ENCODE results near the gene PPP1R18.

The PPP1R18 gene

GRCh38 chr6:30711758-30712380, 25.4 kb upstream of the PPP1R18 start:
- POLR2A ChIA-PET = interaction anchor here (1.1 kb wide), 1 partner anchor 8 kb away, joined by 5 read pairs; no protein-coding TSS in a partner anchor
- WGBS (ENCODE audit: insufficient coverage) = 100% methylated on average over 1 of the region's 1 CpG
- Histone ChIP-seq H3K27ac (ENCODE audit: insufficient read depth in 1 of 2, low read depth in 1 of 2, low read length in 2 of 2, poor library complexity in 1 of 2, severe bottlenecking in 2 of 2) (no peak overlapping the region), H3K27me3 (replicated peaks in 2 of 5; ENCODE audit: control insufficient read depth in 4 of 5, insufficient read depth in 5 of 5, low read length in 4 of 5) (no peaks in the 10 kb centered on the region), H3K36me3 (ENCODE audit: control insufficient read depth in 4 of 4, insufficient read depth in 4 of 4, low read length in 3 of 4) (peaks cover 14 to 61% (median 50%) of the 10 kb centered on the region in 4 experiments), H3K4me1 (ENCODE audit: control extremely low read depth in 1 of 4, control insufficient read depth in 4 of 4, insufficient read depth in 4 of 4, low read length in 3 of 4) (peaks cover 4 to 25% (median 7%) of the 10 kb centered on the region in 4 experiments), H3K9me3 (ENCODE audit: control extremely low read depth in 1 of 5, control insufficient read depth in 4 of 5, insufficient read depth in 2 of 5, low read depth in 1 of 5, low read length in 4 of 5) (no peaks in the 10 kb centered on the region), H3K4me3 (ENCODE audit: control insufficient read depth in 1 of 7, extremely low read depth in 1 of 7, insufficient read depth in 4 of 7, low read depth in 2 of 7, low read length in 6 of 7) (no peak overlapping the region)
- CTCF ChIA-PET = interaction anchor here (0.6 to 30.1 kb wide), 6 partner anchors 10 to 35 kb away, joined by 3 to 622 read pairs (median 4); partner anchors contain the start of gene DHX16
- peak in 2 of 3 donors; percentile 63 to 70 for DNase-seq

- ChIA-PET POLR2A (interaction anchor here (0.6 to 0.7 kb wide), 2 partner anchors 22 to 27 kb away, joined by 3 to 4 read pairs; no protein-coding TSS in a partner anchor), CTCF (interaction anchor here (0.6 to 30.1 kb wide), 5 partner anchors 10 to 32 kb away, joined by 3 to 622 read pairs (median 5); partner anchors contain the start of genes DHX16 and NRM)
- DNase-seq = no peak
- Histone ChIP-seq H3K4me3 (ENCODE audit: control insufficient read depth in 1 of 7, extremely low read depth in 1 of 7, insufficient read depth in 4 of 7, low read depth in 2 of 7, low read length in 6 of 7) (no peak overlapping the region), H3K27ac (ENCODE audit: insufficient read depth in 1 of 2, low read depth in 1 of 2, low read length in 2 of 2, poor library complexity in 1 of 2, severe bottlenecking in 2 of 2) (no peak overlapping the region), H3K36me3 (ENCODE audit: control insufficient read depth in 4 of 4, insufficient read depth in 4 of 4, low read length in 3 of 4) (peaks cover 14 to 73% (median 58%) of the 10 kb centered on the region in 4 experiments), H3K4me1 (ENCODE audit: control extremely low read depth in 1 of 4, control insufficient read depth in 4 of 4, insufficient read depth in 4 of 4, low read length in 3 of 4) (peaks cover 0 to 13% (median 0%) of the 10 kb centered on the region in 4 experiments), H3K9me3 (ENCODE audit: control extremely low read depth in 1 of 5, control insufficient read depth in 4 of 5, insufficient read depth in 2 of 5, low read depth in 1 of 5, low read length in 4 of 5) (no peaks in the 10 kb centered on the region), H3K27me3 (replicated peaks in 2 of 5; ENCODE audit: control insufficient read depth in 4 of 5, insufficient read depth in 5 of 5, low read length in 4 of 5) (no peaks in the 10 kb centered on the region)
- no CpG with 5 or more reads among the region's 2 CpGs for WGBS (ENCODE audit: insufficient coverage)
These were observed 22.8 kb upstream of the PPP1R18 start for GRCh38 chr6:30709101-30709868.

- Histone ChIP-seq H3K4me3 (ENCODE audit: control insufficient read depth in 1 of 7, extremely low read depth in 1 of 7, insufficient read depth in 4 of 7, low read depth in 2 of 7, low read length in 6 of 7) (no peak overlapping the region), H3K9me3 (ENCODE audit: control extremely low read depth in 1 of 5, control insufficient read depth in 4 of 5, insufficient read depth in 2 of 5, low read depth in 1 of 5, low read length in 4 of 5) (no peaks in the 10 kb centered on the region), H3K27me3 (replicated peaks in 2 of 5; ENCODE audit: control insufficient read depth in 4 of 5, insufficient read depth in 5 of 5, low read length in 4 of 5) (no peaks in the 10 kb centered on the region), H3K27ac (ENCODE audit: insufficient read depth in 1 of 2, low read depth in 1 of 2, low read length in 2 of 2, poor library complexity in 1 of 2, severe bottlenecking in 2 of 2) (no peak overlapping the region), H3K4me1 (ENCODE audit: control extremely low read depth in 1 of 4, control insufficient read depth in 4 of 4, insufficient read depth in 4 of 4, low read length in 3 of 4) (peaks cover 0 to 9% (median 0%) of the 10 kb centered on the region in 4 experiments), H3K36me3 (ENCODE audit: control insufficient read depth in 4 of 4, insufficient read depth in 4 of 4, low read length in 3 of 4) (peaks cover 19 to 69% (median 56%) of the 10 kb centered on the region in 4 experiments)
- ChIA-PET POLR2A (interaction anchor here (0.6 kb wide), 1 partner anchor 28 kb away, joined by 3 read pairs; no protein-coding TSS in a partner anchor), CTCF (interaction anchor here (0.9 to 30.1 kb wide), 2 partner anchors 10 to 30 kb away, joined by 3 to 622 read pairs; partner anchors contain the start of genes DHX16 and MDC1)
- no peak for DNase-seq
- 93% methylated on average over 4 of the region's 6 CpGs for WGBS (ENCODE audit: insufficient coverage)
These were observed 20.9 kb upstream of the PPP1R18 start for GRCh38 chr6:30707281-30707850.

- H3K36me3 ChIP-seq (ENCODE audit: control insufficient read depth in 4 of 4, insufficient read depth in 4 of 4, low read length in 3 of 4) = peaks cover 19 to 57% (median 47%) of the 10 kb centered on the region in 4 experiments
- POLR2A ChIA-PET = interaction anchor here (0.7 kb wide), 1 partner anchor 10 kb away, joined by 5 read pairs; no protein-coding TSS in a partner anchor
- no peak overlapping the region for H3K4me3 ChIP-seq (ENCODE audit: control insufficient read depth in 1 of 7, extremely low read depth in 1 of 7, insufficient read depth in 4 of 7, low read depth in 2 of 7, low read length in 6 of 7)
- WGBS (ENCODE audit: insufficient coverage) = 100% methylated on average over 3 of the region's 4 CpGs
- no peaks in the 10 kb centered on the region for H3K4me1 ChIP-seq (ENCODE audit: control extremely low read depth in 1 of 4, control insufficient read depth in 4 of 4, insufficient read depth in 4 of 4, low read length in 3 of 4)
- CTCF ChIA-PET = interaction anchor here (1.0 to 2.7 kb wide), 3 partner anchors 10 to 17 kb away, joined by 4 to 17 read pairs (median 6); partner anchors contain the start of gene NRM
- no peak for DNase-seq
- H3K27ac ChIP-seq (ENCODE audit: insufficient read depth in 1 of 2, low read depth in 1 of 2, low read length in 2 of 2, poor library complexity in 1 of 2, severe bottlenecking in 2 of 2) = no peak overlapping the region
- no peaks in the 10 kb centered on the region for H3K27me3 ChIP-seq (replicated peaks in 2 of 5; ENCODE audit: control insufficient read depth in 4 of 5, insufficient read depth in 5 of 5, low read length in 4 of 5)
- H3K9me3 ChIP-seq (ENCODE audit: control extremely low read depth in 1 of 5, control insufficient read depth in 4 of 5, insufficient read depth in 2 of 5, low read depth in 1 of 5, low read length in 4 of 5) = no peaks in the 10 kb centered on the region
These were observed 19.2 kb upstream of the PPP1R18 start for GRCh38 chr6:30705620-30706019.

- no peak for DNase-seq
- no peaks in the 10 kb centered on the region for H3K9me3 ChIP-seq (ENCODE audit: control extremely low read depth in 1 of 5, control insufficient read depth in 4 of 5, insufficient read depth in 2 of 5, low read depth in 1 of 5, low read length in 4 of 5)
- H3K27me3 ChIP-seq (replicated peaks in 2 of 5; ENCODE audit: control insufficient read depth in 4 of 5, insufficient read depth in 5 of 5, low read length in 4 of 5) = no peaks in the 10 kb centered on the region
- no peaks in the 10 kb centered on the region for H3K4me1 ChIP-seq (ENCODE audit: control extremely low read depth in 1 of 4, control insufficient read depth in 4 of 4, insufficient read depth in 4 of 4, low read length in 3 of 4)
- WGBS (ENCODE audit: insufficient coverage) = 100% methylated on average over 1 of the region's 4 CpGs
- peaks cover 16 to 52% (median 48%) of the 10 kb centered on the region in 4 experiments for H3K36me3 ChIP-seq (ENCODE audit: control insufficient read depth in 4 of 4, insufficient read depth in 4 of 4, low read length in 3 of 4)
- POLR2A ChIA-PET = interaction anchor here (1.1 to 1.3 kb wide), 2 partner anchors 8 to 13 kb away, joined by 5 read pairs; partner anchors contain the start of gene MDC1
- CTCF ChIA-PET = interaction anchor here (0.9 to 2.7 kb wide), 4 partner anchors 9 to 16 kb away, joined by 3 to 17 read pairs (median 4); partner anchors contain the start of gene NRM
- no peak overlapping the region for H3K4me3 ChIP-seq (ENCODE audit: control insufficient read depth in 1 of 7, extremely low read depth in 1 of 7, insufficient read depth in 4 of 7, low read depth in 2 of 7, low read length in 6 of 7)
- no peak overlapping the region for H3K27ac ChIP-seq (ENCODE audit: insufficient read depth in 1 of 2, low read depth in 1 of 2, low read length in 2 of 2, poor library complexity in 1 of 2, severe bottlenecking in 2 of 2)
These were observed 17.4 kb upstream of the PPP1R18 start for GRCh38 chr6:30703821-30704220.

GRCh38 chr6:30703011-30703410, 16.6 kb upstream of the PPP1R18 start:
- Histone ChIP-seq H3K27ac (ENCODE audit: insufficient read depth in 1 of 2, low read depth in 1 of 2, low read length in 2 of 2, poor library complexity in 1 of 2, severe bottlenecking in 2 of 2) (no peak overlapping the region), H3K27me3 (replicated peaks in 2 of 5; ENCODE audit: control insufficient read depth in 4 of 5, insufficient read depth in 5 of 5, low read length in 4 of 5) (no peaks in the 10 kb centered on the region), H3K4me3 (ENCODE audit: control insufficient read depth in 1 of 7, extremely low read depth in 1 of 7, insufficient read depth in 4 of 7, low read depth in 2 of 7, low read length in 6 of 7) (no peak overlapping the region), H3K36me3 (ENCODE audit: control insufficient read depth in 4 of 4, insufficient read depth in 4 of 4, low read length in 3 of 4) (peaks cover 16 to 50% (median 44%) of the 10 kb centered on the region in 4 experiments), H3K4me1 (ENCODE audit: control extremely low read depth in 1 of 4, control insufficient read depth in 4 of 4, insufficient read depth in 4 of 4, low read length in 3 of 4) (no peaks in the 10 kb centered on the region), H3K9me3 (ENCODE audit: control extremely low read depth in 1 of 5, control insufficient read depth in 4 of 5, insufficient read depth in 2 of 5, low read depth in 1 of 5, low read length in 4 of 5) (no peaks in the 10 kb centered on the region)
- no peak for DNase-seq
- ChIA-PET CTCF (interaction anchor here (0.7 to 2.7 kb wide), 3 partner anchors 10 to 24 kb away, joined by 3 to 17 read pairs (median 3); partner anchors contain the start of gene NRM), POLR2A (interaction anchor here (1.3 kb wide), 1 partner anchor 9 kb away, joined by 5 read pairs; no protein-coding TSS in a partner anchor)
- WGBS (ENCODE audit: insufficient coverage) = 96% methylated on average over 7 of the region's 10 CpGs
